Activated CD4-positive, alpha-beta T cell treated with anti-CD3 and anti-CD28 coated beads, Interleukin-2, amount 50 U/mL, for 1 hour (primary cell): ENCODE measurements around the gene CDH8.
"Not testable (repeated sequence)": the region's sequence is repeated elsewhere in the genome, so short reads cannot be mapped to it uniquely, and the experiment has no call there.

ENCODE experiments used
- DNase-seq: peaks from one replicate; pipeline ENCODE4 v3.0.0-alpha.2; 2020

CDH8 gene

DNA sequence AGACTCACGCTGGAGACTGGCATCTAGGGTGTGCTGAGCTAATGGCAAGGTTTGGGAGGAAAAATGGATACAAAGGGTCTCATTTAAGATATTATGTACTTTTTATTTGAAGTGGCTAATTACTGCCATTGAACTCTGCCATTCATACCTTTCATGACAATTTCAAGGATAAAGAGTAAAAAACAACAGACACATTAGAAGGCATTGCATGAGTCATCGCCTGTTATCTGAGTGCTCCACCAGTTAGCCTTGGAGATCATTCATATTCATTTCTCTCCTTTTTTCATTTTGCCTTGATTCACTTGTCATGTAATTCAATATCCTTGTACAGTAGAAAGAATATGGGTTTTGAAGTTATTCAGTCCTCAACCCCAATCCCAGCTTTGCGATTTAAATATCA lies 109.5 kb downstream of the CDH8 start:
- DNase-seq = no peak

DNA sequence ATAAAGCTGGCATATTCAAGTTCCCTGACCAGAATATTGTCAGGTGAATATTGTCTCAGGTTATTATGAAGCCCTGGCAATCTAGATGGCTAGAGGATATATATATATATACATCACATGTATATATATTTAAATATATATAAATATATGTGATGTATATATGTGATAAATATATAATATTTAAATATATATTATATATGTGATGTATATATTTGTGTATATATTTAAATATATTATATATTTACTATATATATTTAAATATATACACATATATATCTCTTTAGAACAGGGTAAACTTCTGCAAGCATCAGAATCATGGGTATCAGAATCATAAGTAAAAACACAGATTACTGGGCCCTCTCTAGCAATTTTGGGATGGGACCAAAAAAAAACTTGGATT lies 112.6 kb downstream of the CDH8 start:
- no peak for DNase-seq

DNA sequence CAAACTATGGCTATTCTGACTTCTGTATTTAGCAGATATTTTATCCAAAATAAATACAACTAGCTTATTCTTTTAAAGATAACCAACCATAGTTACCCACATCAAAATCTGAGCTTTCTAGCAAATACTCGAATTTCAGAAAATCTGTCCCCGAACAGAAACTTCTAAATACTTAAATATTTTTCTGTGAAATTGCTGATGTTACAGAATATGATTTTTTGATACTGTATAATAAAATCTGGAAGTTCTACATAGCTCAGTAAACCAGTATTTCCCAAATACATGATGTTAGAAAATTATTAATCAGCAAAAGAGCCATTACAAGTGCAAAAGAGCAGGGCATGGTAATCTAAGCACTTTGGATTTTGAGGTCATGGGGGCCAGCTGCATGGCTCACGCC lies 114.9 kb downstream of the CDH8 start:
- no peak for DNase-seq

DNA sequence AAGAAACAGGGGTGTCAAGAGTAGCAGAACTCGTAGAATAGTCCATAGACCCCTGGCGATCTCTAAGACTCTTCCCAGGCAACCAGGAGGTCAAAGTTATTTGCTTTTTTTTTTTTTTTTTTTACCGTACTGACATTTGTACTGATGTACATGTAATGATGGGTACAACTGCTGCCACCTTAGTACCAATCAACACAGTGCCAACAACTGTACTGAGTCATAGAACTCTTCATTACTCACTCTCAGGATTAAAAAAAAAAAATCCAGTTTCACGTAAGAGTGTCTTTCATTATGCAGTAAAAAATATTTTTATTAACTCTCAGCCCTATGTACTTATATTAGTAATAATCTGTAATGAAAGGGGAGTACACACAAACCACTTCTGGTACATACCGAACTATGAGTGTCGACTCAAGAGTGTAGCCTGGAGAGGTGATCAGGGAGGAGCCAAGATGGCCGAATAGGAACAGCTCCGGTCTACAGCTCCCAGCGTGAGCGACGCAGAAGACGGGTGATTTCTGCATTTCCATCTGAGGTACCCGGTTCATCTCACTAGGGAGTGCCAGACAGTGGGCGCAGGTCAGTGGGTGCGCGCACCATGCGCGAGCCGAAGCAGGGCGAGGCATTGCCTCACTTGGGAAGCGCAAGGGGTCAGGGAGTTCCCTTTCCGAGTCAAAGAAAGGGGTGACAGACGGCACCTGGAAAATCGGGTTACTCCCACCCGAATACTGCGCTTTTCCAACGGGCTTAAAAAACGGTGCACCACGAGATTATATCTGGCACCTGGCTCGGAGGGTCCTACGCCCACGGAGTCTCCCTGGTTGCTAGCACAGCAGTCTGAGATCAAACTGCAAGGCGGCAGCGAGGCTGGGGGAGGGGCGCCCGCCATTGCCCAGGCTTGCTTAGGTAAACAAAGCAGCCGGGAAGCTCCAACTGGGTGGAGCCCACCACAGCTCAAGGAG lies 118.1 kb downstream of the CDH8 start:
- DNase-seq = not testable (repeated sequence)

DNA sequence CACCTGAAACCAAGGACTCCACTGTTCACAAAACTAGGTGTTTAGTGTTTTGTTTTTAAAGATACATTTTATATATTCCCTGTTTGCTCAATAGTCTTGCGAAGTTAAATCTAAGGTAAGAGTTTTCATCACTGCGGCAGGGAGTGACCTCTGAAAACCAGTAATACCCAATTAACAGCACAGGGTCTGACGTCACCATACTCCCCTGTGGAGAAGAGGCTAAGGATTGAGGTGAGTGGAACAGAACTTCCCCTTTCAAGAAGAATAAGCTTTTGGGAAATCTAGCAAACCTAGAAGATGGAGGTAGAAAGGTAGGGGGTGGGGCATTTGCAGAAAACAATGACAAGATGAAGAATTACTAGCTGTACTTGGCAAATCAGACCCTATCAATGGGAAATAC lies 120.7 kb downstream of the CDH8 start:
- DNase-seq = no peak

DNA sequence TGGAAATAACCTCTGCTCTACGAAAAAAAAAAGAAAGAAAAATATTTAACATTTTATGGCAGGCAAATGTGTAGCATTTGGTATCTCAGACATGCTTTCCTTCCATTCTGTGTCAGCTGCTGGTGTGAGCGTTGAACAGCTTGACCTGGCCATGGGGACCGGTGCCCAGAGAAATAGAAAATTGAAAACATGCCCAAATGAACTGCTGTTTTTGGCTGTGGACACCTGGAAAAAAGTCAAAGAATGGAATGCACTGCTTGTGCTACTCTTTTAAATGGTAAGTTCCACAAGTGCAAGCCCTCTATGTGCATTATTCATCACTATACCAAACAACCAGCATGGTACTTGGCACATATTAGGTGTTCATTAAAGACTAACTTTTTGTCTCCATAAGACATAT lies 127.2 kb downstream of the CDH8 start:
- no peak for DNase-seq

DNA sequence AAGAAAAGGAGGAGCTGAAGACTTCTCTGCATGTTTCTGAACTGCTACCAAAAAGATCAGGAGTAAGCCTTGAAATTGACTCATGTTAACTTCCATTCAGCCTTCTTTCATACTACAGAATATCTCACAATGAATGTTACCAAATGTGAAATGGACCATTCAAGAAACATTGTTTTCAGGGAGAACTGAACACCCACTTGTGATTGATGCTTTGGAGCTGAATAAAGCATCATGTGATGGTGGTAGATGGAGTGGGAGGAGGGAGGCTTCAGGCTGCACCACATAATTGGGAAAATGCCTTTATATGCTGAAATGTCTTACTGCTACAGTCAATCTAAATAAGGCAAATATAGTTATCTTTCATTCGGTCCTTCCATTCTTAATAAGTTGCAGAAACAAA lies 127.8 kb downstream of the CDH8 start:
- DNase-seq = no peak

DNA sequence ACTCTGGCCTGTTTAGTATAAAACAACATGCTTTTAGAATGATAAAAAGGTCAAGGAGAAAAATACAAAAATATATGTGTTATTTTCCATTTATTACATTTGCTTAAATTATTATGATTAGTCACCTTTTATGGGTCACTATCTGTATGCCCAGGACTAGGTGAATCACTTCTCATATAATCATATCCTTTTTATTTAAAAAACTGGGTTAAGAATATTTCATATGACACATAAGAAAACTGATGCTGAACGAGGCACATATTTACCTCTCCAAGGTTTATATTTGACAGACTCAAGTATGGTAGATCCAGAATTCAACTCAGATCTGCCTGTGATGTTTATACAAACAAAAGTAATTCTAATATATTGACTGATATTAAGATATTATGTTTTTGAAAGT lies 134.5 kb downstream of the CDH8 start:
- no peak for DNase-seq

DNA sequence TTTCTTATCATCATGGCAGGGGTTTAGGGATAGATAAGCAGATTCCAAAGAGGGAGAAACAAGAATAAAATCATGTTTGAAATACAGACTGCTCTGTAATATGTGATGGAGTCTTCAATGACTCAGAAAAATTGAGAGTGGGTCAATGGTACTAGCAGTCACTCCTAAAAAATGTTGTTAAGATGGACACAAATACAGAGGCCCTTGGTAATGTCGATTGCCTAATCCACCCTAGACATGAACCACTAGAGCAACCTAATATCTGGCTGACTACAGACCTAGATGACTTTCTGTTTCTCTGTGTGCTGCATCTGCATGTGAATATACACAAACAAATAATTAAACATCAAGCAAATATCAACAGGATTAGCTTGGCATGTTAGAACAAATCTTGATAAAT lies 135.8 kb downstream of the CDH8 start:
- DNase-seq = no peak

DNA sequence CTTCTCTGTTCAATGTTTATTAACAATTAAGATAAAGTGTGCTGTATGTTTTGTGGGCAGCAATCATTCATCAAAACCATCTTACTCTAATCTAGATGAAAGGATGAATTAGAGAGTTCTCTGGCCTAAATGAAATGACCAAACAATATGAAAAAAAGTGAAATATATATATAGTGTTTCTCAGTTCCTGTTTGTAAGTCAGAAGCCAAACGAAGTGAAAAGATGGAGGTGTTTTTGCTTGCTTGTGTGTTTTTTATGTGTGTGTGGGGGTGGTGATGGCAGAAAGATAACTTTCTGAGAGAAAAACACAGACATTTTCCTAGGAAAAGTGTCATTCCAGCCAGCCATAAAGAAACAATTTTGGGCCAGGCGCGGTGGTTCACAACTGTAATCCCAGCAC lies 138.6 kb downstream of the CDH8 start:
- DNase-seq = no peak

DNA sequence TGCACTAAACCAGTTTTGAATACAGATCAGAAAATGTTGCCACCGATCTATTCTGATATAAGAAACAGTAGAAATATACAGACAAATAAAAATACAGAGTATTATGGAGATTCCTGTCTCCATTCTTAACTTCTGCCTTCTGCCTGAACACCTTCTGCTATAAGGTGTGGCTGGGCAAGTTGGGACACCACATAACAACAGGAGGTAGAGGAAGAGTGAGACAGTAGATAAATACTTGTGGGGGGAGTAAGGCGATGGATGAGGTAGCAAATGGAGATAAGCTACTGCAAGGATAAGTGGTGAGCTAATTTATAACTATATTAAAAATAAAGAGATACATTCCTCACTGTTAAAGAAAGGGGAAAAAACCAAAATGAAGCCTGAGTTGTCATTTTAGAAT lies 143.7 kb downstream of the CDH8 start:
- no peak for DNase-seq

DNA sequence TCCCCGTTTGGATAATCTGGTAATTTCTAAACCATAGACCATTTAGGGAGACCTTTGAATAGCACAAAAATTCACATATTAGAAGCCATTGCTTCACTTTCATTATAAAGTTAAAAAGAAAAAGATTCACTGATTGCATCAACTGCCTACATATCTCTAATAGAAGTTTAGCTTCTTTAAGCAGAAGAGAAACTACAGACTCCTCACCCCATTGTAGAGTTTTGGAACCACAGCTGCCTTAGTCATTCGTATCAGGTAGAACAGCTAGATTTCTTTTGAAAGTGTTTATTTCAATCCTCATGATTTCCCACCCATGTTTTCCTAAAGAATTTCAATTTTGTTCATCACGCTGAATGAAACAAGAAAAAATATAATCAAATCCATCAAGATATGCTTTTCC lies 144.8 kb downstream of the CDH8 start:
- no peak for DNase-seq

DNA sequence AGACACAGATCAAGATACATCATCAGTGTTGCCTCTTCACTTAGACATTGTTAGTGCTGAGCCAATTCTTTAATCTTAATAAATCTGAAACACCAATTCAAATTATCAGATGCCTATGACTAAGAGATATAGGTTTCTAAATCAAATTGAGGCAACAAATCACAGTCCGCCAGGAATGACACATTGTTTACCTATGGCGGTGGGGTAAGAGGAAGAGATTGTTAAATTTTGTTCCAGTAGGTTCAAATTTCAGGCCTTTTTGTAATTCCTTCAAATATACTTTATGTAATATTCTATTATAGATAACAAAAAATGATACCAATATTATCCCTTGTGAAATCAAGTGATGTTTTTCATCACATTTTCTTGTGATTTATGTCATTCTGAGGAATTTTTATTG lies 145.9 kb downstream of the CDH8 start:
- no peak for DNase-seq

DNA sequence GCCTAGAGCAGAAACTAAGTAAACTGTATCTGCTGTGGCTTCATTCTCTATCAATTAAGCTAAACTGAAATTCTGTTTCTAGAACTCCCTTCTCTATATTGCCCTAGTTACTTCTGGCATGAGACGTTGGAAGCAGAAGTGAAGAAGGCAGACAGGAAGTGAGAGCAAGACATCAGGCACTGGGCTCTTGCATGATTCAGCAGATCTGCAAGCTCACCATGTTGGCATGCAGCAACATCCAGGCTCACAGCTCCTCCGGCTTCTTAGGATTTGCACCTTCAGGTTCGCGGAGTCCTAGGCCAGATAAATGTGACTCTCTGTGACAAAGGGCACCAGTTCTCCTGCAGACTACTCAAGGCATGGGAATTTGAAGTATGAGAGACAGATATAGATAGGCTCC lies 148.3 kb downstream of the CDH8 start:
- no peak for DNase-seq

DNA sequence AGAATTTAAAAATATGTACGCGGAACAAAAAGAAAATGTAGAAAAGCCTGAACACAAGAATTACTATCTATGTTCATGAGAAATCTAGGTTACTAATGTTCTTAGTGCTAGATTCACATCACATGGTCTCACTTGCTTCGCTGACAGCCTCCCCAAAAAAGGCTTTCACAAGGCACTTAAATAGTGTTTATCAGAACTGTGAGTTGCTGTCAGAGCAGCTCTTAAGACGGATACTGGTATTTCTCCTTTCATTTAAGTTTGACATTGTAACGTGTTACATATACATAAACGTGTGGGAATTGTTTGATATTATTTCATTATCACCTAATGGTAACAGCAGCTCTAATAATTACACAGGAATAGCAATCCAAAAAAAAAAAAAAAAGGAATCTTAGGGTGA lies 150.9 kb downstream of the CDH8 start:
- DNase-seq = no peak

DNA sequence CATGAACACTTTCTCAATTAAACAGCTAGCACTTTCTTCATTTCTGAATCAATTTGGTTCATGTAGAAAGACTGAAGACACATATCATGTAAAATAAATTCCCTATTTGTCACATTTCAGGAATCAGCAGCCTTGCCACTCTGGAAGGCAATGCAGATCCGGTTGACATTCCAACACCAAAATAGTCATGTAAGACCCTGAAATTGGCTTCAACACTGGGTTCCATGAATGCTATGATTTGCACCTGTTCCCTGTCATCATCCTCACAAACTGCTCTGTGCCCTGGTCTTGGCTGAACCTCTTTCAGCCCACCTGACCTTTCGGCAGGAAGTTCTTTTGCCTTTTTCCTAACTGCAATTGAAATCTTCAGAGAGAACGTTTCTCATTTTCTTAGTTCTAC lies 156.9 kb downstream of the CDH8 start:
- DNase-seq = no peak

DNA sequence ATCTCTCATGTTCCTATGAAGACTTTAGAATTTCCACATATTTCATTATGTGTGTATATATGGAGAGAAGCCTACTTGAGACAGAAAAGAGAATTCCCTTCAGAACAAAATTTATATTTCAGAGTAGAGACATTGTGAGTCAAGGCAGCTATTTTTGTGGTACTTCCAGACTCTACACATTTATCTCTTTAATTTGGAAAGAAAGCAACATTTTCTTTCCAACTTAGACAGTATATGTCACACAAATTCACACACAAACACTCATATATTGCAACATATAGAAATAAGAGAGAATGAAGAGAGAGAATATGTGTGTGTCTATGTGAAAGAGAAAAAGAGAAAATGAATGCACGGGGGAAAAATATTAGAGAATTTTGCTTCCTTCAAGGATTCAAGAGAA lies 158.8 kb downstream of the CDH8 start:
- no peak for DNase-seq

DNA sequence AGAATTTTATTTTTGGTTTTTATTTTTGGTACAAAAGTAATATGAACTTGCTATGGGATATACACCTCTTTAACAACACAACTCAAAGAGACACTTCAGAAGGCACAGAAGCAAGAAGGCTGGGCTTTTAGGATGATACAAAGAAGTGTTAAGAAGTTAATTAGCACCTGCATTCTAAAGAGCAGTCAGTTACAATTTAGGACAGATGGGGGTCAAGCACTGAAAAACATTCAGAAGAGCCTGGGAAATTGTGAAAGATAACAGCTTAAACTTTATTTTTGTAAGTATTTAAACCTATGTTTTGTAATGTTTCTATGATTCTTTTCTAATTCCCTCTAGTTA lies 163.5 kb downstream of the CDH8 start:
- DNase-seq = no peak

DNA sequence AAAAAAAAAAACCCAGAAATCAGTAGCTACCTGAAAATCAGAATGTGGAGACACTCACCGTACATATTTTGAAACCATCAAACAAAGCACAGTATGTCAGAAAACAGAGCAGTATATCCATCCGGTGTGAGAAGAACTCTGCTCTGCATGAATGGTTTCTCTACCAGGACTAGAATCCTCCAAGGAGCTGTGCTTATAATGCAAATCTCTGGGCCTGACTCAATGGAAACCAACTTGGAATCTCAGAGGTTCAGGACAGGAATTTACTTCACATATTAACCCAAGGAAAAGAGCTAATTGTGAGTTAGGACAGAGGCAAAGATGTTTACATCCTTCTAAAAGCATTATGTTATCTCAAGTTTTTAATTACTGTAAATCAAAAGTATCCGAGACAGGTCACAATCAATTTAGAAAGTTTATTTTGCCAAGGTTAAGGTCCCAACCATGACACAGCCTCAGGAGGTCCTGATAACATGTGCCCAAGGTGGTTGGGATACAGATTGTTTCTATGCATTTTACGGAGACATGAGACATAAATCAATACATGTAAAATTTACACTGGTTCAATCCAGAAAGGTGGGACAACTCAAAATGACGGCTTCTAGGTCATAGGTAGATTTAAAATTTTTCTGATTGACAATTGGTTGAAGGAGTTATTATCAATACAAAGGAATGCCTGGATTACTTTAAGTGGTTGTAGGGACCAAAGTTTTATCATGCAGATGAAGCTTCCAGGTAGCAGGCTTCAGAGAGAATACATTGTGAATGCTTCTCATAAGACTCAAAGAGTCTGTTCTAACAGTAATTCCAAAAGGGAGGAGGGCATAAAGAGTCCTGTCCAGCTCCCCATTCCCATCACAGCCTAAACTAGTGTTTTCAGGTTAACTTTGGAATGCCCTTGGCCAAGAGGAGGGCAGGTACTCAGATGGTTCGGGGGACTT lies 164.1 kb downstream of the CDH8 start:
- DNase-seq = no peak

DNA sequence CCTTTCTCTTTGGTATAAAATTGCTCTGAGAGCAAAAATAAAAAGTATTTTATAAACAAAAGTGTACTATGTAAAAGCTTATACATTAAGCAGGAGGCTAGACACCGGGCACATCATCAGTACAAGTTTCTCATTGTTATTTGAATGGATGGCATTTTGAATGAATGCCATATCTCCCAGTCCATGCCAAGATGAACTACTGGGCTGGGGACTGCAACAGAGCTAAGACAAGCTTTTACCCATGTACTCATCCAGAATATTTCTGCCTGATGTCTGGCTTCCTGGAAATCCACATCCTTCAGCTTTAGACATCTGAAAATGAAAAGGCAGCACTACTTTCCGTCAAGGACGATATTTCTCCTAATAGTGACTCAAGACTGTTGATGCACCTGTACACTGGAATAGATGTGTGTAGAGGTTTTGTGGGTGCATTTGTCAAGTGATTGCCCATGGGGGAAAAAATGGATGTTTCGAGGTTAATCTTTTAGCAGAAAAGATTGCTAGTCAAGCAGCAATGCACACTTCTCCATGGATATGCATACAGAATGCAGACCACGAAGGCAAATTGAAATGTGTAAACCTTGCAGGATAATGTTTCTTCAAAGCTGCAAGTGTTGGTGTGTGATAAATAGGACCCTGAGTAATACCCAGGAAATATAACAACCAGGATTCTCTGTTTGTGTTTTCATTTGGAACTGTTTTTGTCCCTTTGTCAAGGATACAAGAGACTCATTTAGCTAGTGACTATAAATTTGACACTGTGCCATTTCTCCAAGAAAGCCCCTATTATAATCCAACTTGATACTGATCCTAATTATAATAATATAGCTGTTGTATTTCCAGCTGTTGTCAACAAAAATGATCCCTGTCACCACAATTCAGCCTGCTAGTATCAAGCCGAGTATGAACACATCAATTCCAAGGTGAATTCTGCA lies 173.8 kb downstream of the CDH8 start:
- no peak for DNase-seq

DNA sequence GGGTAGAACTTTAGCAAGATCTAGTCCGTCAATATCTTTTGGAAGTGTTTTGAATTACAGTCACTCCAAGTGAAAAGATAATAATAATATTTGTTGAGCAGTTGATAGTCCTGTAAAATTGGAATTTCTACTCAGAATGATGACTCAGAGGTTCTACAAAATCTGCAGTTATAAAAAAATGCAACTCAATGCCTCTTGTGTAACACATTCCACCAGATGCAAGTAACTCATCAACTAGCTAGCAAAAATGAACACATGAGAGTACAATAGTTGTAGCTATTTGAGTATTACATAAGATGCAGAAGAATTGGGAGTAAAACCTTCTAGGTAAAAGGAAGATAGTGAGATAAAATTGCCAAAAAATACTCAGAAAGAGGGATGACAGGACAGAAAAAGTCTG lies 177.2 kb downstream of the CDH8 start:
- no peak for DNase-seq

DNA sequence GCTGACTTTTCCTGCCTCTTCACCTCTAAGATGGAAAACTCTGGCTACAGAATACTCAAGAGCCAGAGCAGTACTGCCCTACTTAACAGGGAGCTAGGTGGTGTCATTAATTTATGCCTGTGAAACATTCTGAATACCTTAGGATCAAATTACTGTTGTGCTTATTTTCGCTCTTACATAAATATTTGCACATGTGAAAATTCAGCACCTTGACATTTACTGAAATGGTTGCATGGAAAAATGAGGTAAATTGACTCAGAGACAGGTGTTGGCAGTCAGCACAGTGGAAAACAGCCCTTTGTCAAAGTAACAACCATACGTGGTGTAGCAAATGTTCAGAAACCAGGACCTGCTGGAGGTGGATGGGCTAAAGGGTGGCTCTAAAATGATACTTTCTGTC lies 193.6 kb downstream of the CDH8 start:
- DNase-seq = no peak

DNA sequence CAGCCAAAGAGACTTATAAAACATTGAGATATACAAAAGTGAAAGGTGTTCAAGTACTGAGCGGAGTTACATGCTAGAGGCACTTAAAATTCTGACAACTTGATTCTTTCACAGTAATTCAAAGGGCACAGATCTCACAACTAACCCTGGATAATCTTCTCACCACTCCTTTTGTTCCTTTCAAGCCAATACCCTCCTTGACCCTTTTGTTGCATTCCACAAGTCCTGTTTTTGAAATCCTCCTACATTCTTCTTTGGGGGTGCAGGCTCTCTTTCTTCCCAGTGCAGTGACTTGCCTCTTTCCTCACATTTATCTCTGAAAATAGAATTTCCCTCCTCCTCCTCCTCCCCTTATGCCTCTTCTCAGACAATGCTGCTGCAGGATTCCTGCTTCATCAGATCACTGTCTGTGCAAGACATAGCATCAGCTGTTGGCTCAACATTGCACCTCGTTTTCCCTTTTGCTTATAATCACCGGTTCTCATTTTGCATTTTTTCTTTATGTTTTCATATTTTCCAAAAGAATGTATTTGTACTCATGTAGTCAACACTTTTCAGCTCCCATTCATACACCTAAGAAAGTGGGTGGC lies 199.3 kb downstream of the CDH8 start:
- no peak for DNase-seq
